GM18907 (cell line): ENCODE data around the gene NAALAD2.
"Not testable (repeated sequence)": the region's sequence is repeated elsewhere in the genome, so short reads cannot be mapped to it uniquely, and the experiment has no call there.

ENCODE experiments used
- ATAC-seq: cut with Tn5 transposase; IDR thresholded peaks from one replicate; pipeline ENCODE4 v1.9.1; 2021; ENCODE audit warnings: mild to moderate bottlenecking, moderate library complexity; ENCODE audit not compliant: unreplicated experiment

The NAALAD2 gene

DNA sequence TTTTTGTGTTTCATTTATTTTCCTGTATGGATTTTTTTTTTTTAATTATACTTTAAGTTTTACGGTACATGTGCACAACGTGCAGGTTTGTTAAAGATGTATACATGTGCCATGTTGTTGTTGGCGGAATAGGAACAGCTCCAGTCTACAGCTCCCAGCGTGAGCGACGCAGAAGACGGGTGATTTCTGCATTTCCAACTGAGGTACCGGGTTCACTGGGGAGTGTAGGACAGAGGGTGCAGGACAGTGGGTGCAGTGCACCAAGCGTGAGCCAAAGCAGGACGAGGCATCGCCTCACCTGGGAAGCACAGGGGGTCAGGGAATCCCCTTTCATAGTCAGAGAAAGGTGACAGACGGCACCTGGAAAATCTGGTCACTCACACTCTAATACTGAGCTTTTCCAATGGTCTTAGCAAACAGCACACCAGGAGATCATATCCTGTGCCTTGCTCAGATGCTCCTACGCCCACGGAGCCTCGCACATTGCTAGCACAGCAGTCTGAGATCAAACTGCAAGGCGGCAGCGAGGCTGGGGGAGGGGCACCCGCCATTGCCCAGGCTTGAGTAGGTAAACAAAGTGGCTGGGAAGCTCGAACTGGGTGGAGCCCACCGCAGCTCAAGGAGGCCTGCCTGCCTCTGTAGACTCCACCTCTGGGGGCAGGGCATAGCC lies 105.6 kb downstream of the NAALAD2 start:
- ATAC-seq = not testable (repeated sequence)

DNA sequence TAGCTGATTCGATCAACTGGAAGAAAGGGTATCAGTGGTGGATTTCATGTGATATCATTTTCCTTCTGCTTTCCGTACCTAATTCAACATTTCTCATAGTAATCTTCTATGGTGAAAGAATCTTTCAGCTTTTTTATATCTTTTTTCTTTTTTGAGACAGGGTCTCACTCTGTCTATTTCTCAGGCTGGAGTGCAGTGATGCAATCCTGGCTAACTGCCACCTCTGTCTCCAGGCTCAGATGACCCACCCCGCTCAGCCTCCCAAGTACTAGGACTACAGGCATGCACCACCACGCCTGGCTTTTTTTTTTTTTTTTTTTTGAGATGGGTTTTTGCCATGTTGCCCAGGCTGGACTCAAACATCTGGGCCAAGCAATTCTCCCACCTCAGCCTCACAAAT lies 107.0 kb downstream of the NAALAD2 start:
- no peak for ATAC-seq
